GM12865 (cell line): Measurements from ENCODE around the gene SMC1A.
"Not testable (repeated sequence)": the region's sequence is repeated elsewhere in the genome, so short reads cannot be mapped to it uniquely, and the experiment has no call there.

ENCODE experiments used
- DNase-seq: peaks from one replicate; pipeline ENCODE4 v3.0.0; 2010; ENCODE audit warnings: low read depth
- H3K4me3 ChIP-seq: 2 replicates; pipeline ENCODE4 v1.5.1; 2011; ENCODE audit warnings: mild to moderate bottlenecking, low read depth, low read length, control low read depth
- CTCF ChIP-seq: IDR thresholded peaks from 2 replicates; pipeline ENCODE4 v1.5.1; 2011; ENCODE audit warnings: low read length, control low read depth, low read depth, inconsistent platforms; ENCODE audit not compliant: insufficient read depth; ENCODE audit errors: missing control alignments

The SMC1A gene

GRCh38 chrX:53374923-53375322 is 47.5 kb downstream of the SMC1A start:
- no peak overlapping the region for H3K4me3 ChIP-seq
- TF ChIP-seq CTCF: no peak
- DNase-seq: peak; percentile 5

- H3K4me3 ChIP-seq: no peak overlapping the region
- DNase-seq: no peak
- TF ChIP-seq CTCF: no peak
Observed at GRCh38 chrX:53374222-53374820, 48.1 kb downstream of the SMC1A start.

GRCh38 chrX:53373307-53373706 is 49.1 kb downstream of the SMC1A start:
- no peak overlapping the region for H3K4me3 ChIP-seq
- TF ChIP-seq CTCF: no peak

GRCh38 chrX:53366454-53366853 is 56.0 kb downstream of the SMC1A start:
- not testable (repeated sequence) for H3K4me3 ChIP-seq, DNase-seq

More at GRCh38 chrX:53373307-53373706, 49.1 kb downstream of the SMC1A start:
- no peak for DNase-seq

- DNase-seq: no peak
- no peak for TF ChIP-seq CTCF
- no peak overlapping the region for H3K4me3 ChIP-seq
Observed at GRCh38 chrX:53362449-53362848, 60.0 kb downstream of the SMC1A start.

GRCh38 chrX:53357799-53358530 is 64.5 kb downstream of the SMC1A start:
- no peak for TF ChIP-seq CTCF
- no peak for DNase-seq

GRCh38 chrX:53356186-53356585 is 66.3 kb downstream of the SMC1A start:
- no peak overlapping the region for H3K4me3 ChIP-seq
- TF ChIP-seq CTCF: no peak
- peak; percentile 4 for DNase-seq

More at GRCh38 chrX:53357799-53358530, 64.5 kb downstream of the SMC1A start:
- H3K4me3 ChIP-seq: no peak overlapping the region
